Fibroblast of lung (primary cell): ENCODE data around the gene KCNQ1OT1. TPM values are rescaled to one million over a fixed set of nuclear protein-coding genes. Genes with fewer than 3 reads are reported as not detected.

ENCODE experiments used
- DNase-seq, 2 donors: peaks; one replicate each; pipeline versions ENCODE4 v3.0.0 to v3.0.0-alpha.2; 2010; ENCODE audit warnings: low read depth in 2 of 2
- H2AFZ ChIP-seq: 2 replicates; pipeline ENCODE4 v1.5.1; 2012; ENCODE audit warnings: low read length, control low read depth, inconsistent platforms
- H3K27ac ChIP-seq: 2 replicates; pipeline ENCODE4 v1.5.1; 2011; ENCODE audit warnings: low read length, control low read depth; ENCODE audit not compliant: insufficient read depth
- H3K27me3 ChIP-seq: 2 replicates; pipeline ENCODE4 v1.5.1; 2011; ENCODE audit warnings: mild to moderate bottlenecking, low read length; ENCODE audit not compliant: control insufficient read depth, insufficient read depth
- H3K36me3 ChIP-seq: 2 replicates; pipeline ENCODE4 v1.5.1; 2011; ENCODE audit warnings: low read length; ENCODE audit not compliant: control insufficient read depth, insufficient read depth
- H3K4me1 ChIP-seq: 2 replicates; pipeline ENCODE4 v1.5.1; 2011; ENCODE audit warnings: low read length; ENCODE audit not compliant: control insufficient read depth, insufficient read depth; ENCODE audit errors: extremely low read depth
- H3K4me2 ChIP-seq: 2 replicates; pipeline ENCODE4 v1.5.1; 2011; ENCODE audit warnings: low read length, control low read depth; ENCODE audit not compliant: insufficient read depth; ENCODE audit errors: extremely low read depth
- H3K4me3 ChIP-seq, 4 experiments: fragments of 200-600 bp in 1 of 4; sonication (generic) in 1 of 4; replicated peaks in 1 of 4; 2 replicates each; pipeline ENCODE4 v1.5.1; 2011 to 2016; ENCODE audit warnings: low read length in 4 of 4, low read depth in 3 of 4, mild to moderate bottlenecking in 3 of 4, control low read depth in 2 of 4, inconsistent platforms in 1 of 4, mixed read lengths in 1 of 4; ENCODE audit not compliant: insufficient read depth in 1 of 4; ENCODE audit errors: control extremely low read depth in 1 of 4
- H3K79me2 ChIP-seq: 2 replicates; pipeline ENCODE4 v1.5.1; 2012; ENCODE audit warnings: mild to moderate bottlenecking, low read length, inconsistent platforms; ENCODE audit not compliant: control insufficient read depth, insufficient read depth
- H3K9ac ChIP-seq: 2 replicates; pipeline ENCODE4 v1.5.1; 2011; ENCODE audit warnings: mild to moderate bottlenecking, low read length, control low read depth; ENCODE audit not compliant: insufficient read depth
- H3K9me3 ChIP-seq: 2 replicates; pipeline ENCODE4 v1.5.1; 2012; ENCODE audit warnings: low read depth, low read length; ENCODE audit not compliant: control insufficient read depth, insufficient read depth
- H4K20me1 ChIP-seq: 2 replicates; pipeline ENCODE4 v1.5.1; 2011; ENCODE audit warnings: low read length; ENCODE audit not compliant: control insufficient read depth, insufficient read depth; ENCODE audit errors: extremely low read depth
- CTCF ChIP-seq, 2 donors: IDR thresholded peaks in 1 of 2; conservative IDR thresholded peaks in 1 of 2; 1 replicate in 1 of 2; 2 replicates in 1 of 2; pipeline ENCODE4 v1.5.1; 2011 to 2012; ENCODE audit warnings: low read length in 2 of 2, control low read depth in 1 of 2, inconsistent platforms in 1 of 2, low read depth in 1 of 2, mild to moderate bottlenecking in 1 of 2
- EZH2 ChIP-seq: IDR thresholded peaks from 2 replicates; pipeline ENCODE4 v1.5.1; 2012; ENCODE audit warnings: low read length, control low read depth, mild to moderate bottlenecking; ENCODE audit errors: missing control alignments
- polyA plus RNA-seq, 2 donors: library from polyadenylated mRNA; depleted of rRNA in 1 of 2; stranded (reverse) in 1 of 2; unstranded in 1 of 2; fragments of >200 nt; gene quantifications; 2 replicates each; pipeline ENCODE4 v1.2.1, GENCODE V29; 2011 to 2012; ENCODE audit warnings: missing spikeins in 1 of 2
- total RNA-seq: library from RNA; depleted of rRNA; stranded (reverse); fragments of >200 nt; gene quantifications from 2 replicates; pipeline ENCODE4 v1.2.1, GENCODE V29; 2014

Gene KCNQ1OT1
- total and polyA plus RNA-seq, 2 donors (not counting 1 experiment from before 2014, with no cell fraction given), result 0.11 to 1.8 TPM

- H4K20me1 ChIP-seq, result peaks cover 3% of the 10 kb centered on the region
- no peaks in the 10 kb centered on the region for H3K9me3 ChIP-seq
- H3K27ac ChIP-seq, result no peak overlapping the region
- no peaks in the 10 kb centered on the region for H3K27me3 ChIP-seq
- no peak overlapping the region for H3K4me2 ChIP-seq
- H2AFZ ChIP-seq, result no peak overlapping the region
- no peaks in the 10 kb centered on the region for H3K4me1 ChIP-seq
- no peak overlapping the region for H3K4me3 ChIP-seq
- no peak for DNase-seq
- no peak overlapping the region for H3K9ac ChIP-seq
- peaks cover 59% of the 10 kb centered on the region for H3K79me2 ChIP-seq
- TF ChIP-seq EZH2, result no peak
- TF ChIP-seq CTCF (conservative IDR thresholded peaks at IDR 0.05 in 1 of 2, IDR thresholded peaks at IDR 0.05 in 1 of 2; ENCODE audit: low read depth in 1 of 2, low read length in 2 of 2), result no peak
- H3K36me3 ChIP-seq, result no peaks in the 10 kb centered on the region
These were observed 9.0 kb downstream of the KCNQ1OT1 start for GRCh38 chr11:2690596-2691354.

- no peak for TF ChIP-seq CTCF (conservative IDR thresholded peaks at IDR 0.05 in 1 of 2, IDR thresholded peaks at IDR 0.05 in 1 of 2; ENCODE audit: low read depth in 1 of 2, low read length in 2 of 2)
- H3K4me3 ChIP-seq, result no peak overlapping the region
- H3K27ac ChIP-seq, result no peak overlapping the region
- peaks cover 54% of the 10 kb centered on the region for H3K79me2 ChIP-seq
- H3K9me3 ChIP-seq, result no peaks in the 10 kb centered on the region
- no peak overlapping the region for H3K4me2 ChIP-seq
- no peak overlapping the region for H3K9ac ChIP-seq
- no peaks in the 10 kb centered on the region for H3K27me3 ChIP-seq
- DNase-seq, result no peak
- peaks cover 3% of the 10 kb centered on the region for H4K20me1 ChIP-seq
- H3K4me1 ChIP-seq, result no peaks in the 10 kb centered on the region
- H3K36me3 ChIP-seq, result no peaks in the 10 kb centered on the region
- H2AFZ ChIP-seq, result no peak overlapping the region
These were observed 9.9 kb downstream of the KCNQ1OT1 start for GRCh38 chr11:2689651-2690575.
